Femur (tissue), 1 donor: ENCODE measurements around the gene ARHGAP27.

ENCODE experiments used
- DNase-seq: peaks from one replicate; pipeline ENCODE4 v3.0.0-alpha.2; 2017

Gene ARHGAP27

GRCh38 chr17:45404870-45405249 lies 27.8 kb downstream of the ARHGAP27 start:
- no peak for DNase-seq

GRCh38 chr17:45403906-45404490 lies 28.7 kb downstream of the ARHGAP27 start:
- no peak for DNase-seq

GRCh38 chr17:45402916-45403315 lies 29.8 kb downstream of the ARHGAP27 start:
- DNase-seq, result no peak

- no peak for DNase-seq
Observed at GRCh38 chr17:45398800-45399199, 33.9 kb downstream of the ARHGAP27 start.

- DNase-seq, result no peak
Observed at GRCh38 chr17:45397796-45398195, 34.9 kb downstream of the ARHGAP27 start.

- DNase-seq, result no peak
Observed at GRCh38 chr17:45396496-45397205, 36.0 kb downstream of the ARHGAP27 start.

GRCh38 chr17:45395569-45396415 lies 36.9 kb downstream of the ARHGAP27 start:
- DNase-seq, result no peak

- peak; percentile 90 for DNase-seq
Observed at GRCh38 chr17:45394913-45395568, 37.6 kb downstream of the ARHGAP27 start.

- DNase-seq, result no peak
Observed at GRCh38 chr17:45394564-45394912, 38.1 kb downstream of the ARHGAP27 start.

- DNase-seq, result no peak
Observed at GRCh38 chr17:45394091-45394490, 38.6 kb downstream of the ARHGAP27 start.

- no peak for DNase-seq
Observed at GRCh38 chr17:45393411-45393810, 39.3 kb downstream of the ARHGAP27 start.

GRCh38 chr17:45391918-45392317 lies 40.8 kb downstream of the ARHGAP27 start:
- DNase-seq, result no peak

- DNase-seq, result no peak
Observed at GRCh38 chr17:45391291-45391690, 41.4 kb downstream of the ARHGAP27 start.

GRCh38 chr17:45389354-45389753 lies 43.3 kb downstream of the ARHGAP27 start:
- no peak for DNase-seq

- DNase-seq, result no peak
Observed at GRCh38 chr17:45388604-45389325, 43.9 kb downstream of the ARHGAP27 start.

- DNase-seq, result no peak
Observed at GRCh38 chr17:45387739-45388138, 44.9 kb downstream of the ARHGAP27 start.

- DNase-seq, result no peak
Observed at GRCh38 chr17:45386178-45386577, 46.5 kb downstream of the ARHGAP27 start.

GRCh38 chr17:45385331-45385997 lies 47.2 kb downstream of the ARHGAP27 start:
- peak; percentile 91 for DNase-seq

- no peak for DNase-seq
Observed at GRCh38 chr17:45384789-45385262, 47.8 kb downstream of the ARHGAP27 start.

GRCh38 chr17:45384047-45384788 lies 48.5 kb downstream of the ARHGAP27 start:
- peak; percentile 53 for DNase-seq

GRCh38 chr17:45383003-45383402 lies 49.7 kb downstream of the ARHGAP27 start:
- DNase-seq, result no peak
